Liver (tissue), 9 donors: ENCODE results near the gene ARID3A. TPM values are rescaled to one million over a fixed set of nuclear protein-coding genes. Genes with fewer than 3 reads are reported as not detected.

ENCODE experiments used
- DNase-seq: peaks from one replicate; pipeline ENCODE4 v3.0.0-alpha.2; 2017; ENCODE audit warnings: low spot score
- H3K27ac ChIP-seq, 2 donors: one replicate each; pipeline ENCODE4 v1.7.0; 2013; ENCODE audit warnings: inconsistent platforms in 2 of 2, low read length in 2 of 2, control low read depth in 1 of 2, low read depth in 1 of 2, mild to moderate bottlenecking in 1 of 2
- H3K27me3 ChIP-seq, 4 donors: one replicate each; pipeline versions ENCODE4 v1.6.1 to v1.7.0; 2013; ENCODE audit warnings: low read length in 3 of 4, inconsistent platforms in 1 of 4, mild to moderate bottlenecking in 1 of 4, moderate library complexity in 1 of 4; ENCODE audit not compliant: control insufficient read depth in 4 of 4, insufficient read depth in 4 of 4
- H3K36me3 ChIP-seq, 4 donors: one replicate each; pipeline versions ENCODE4 v1.6.1 to v1.7.0; 2013; ENCODE audit warnings: low read length in 3 of 4, mild to moderate bottlenecking in 3 of 4, low read depth in 1 of 4, moderate library complexity in 1 of 4; ENCODE audit not compliant: control insufficient read depth in 4 of 4, insufficient read depth in 3 of 4
- H3K4me1 ChIP-seq, 4 donors: one replicate each; pipeline versions ENCODE4 v1.6.1 to v1.7.0; 2013; ENCODE audit warnings: low read length in 3 of 4, mild to moderate bottlenecking in 3 of 4, moderate library complexity in 1 of 4; ENCODE audit not compliant: control insufficient read depth in 4 of 4, insufficient read depth in 4 of 4
- H3K4me3 ChIP-seq, 3 donors: one replicate each; pipeline versions ENCODE4 v1.6.1 to v1.7.0; 2013; ENCODE audit warnings: low read length in 3 of 3, control low read depth in 1 of 3, low read depth in 1 of 3, mild to moderate bottlenecking in 1 of 3
- H3K9ac ChIP-seq, 2 donors: one replicate each; pipeline ENCODE4 v1.7.0; 2013; ENCODE audit warnings: low read length in 2 of 2, mild to moderate bottlenecking in 2 of 2, moderate library complexity in 2 of 2, control low read depth in 1 of 2, low read depth in 1 of 2
- H3K9me3 ChIP-seq, 4 donors: one replicate each; pipeline versions ENCODE4 v1.6.1 to v1.7.0; 2013; ENCODE audit warnings: low read length in 3 of 4; ENCODE audit not compliant: control insufficient read depth in 4 of 4
- EGR1 ChIP-seq, 2 donors: IDR thresholded peaks; 2 replicates each; pipeline ENCODE4 v1.6.1; 2016 to 2018; ENCODE audit warnings: antibody characterized with exemption in 2 of 2, low read depth in 2 of 2
- FOXA1 ChIP-seq: IDR thresholded peaks from 2 replicates; pipeline ENCODE4 v1.6.1; 2016; ENCODE audit warnings: antibody characterized with exemption
- FOXA2 ChIP-seq: IDR thresholded peaks from 2 replicates; pipeline ENCODE4 v1.6.1; 2016; ENCODE audit warnings: antibody characterized with exemption
- GABPA ChIP-seq, 2 donors: IDR thresholded peaks in 1 of 2; conservative IDR thresholded peaks in 1 of 2; 2 replicates each; pipeline ENCODE4 v1.6.1; 2016; ENCODE audit warnings: antibody characterized with exemption in 2 of 2, mild to moderate bottlenecking in 1 of 2, moderate library complexity in 1 of 2
- HNF4G ChIP-seq: IDR thresholded peaks from 2 replicates; pipeline ENCODE4 v1.6.1; 2016; ENCODE audit warnings: antibody characterized with exemption
- NR2F2 ChIP-seq: IDR thresholded peaks from 2 replicates; pipeline ENCODE4 v1.6.1; 2016; ENCODE audit warnings: antibody characterized with exemption
- RAD21 ChIP-seq, 2 donors: IDR thresholded peaks; 2 replicates each; pipeline ENCODE4 v1.6.1; 2016; ENCODE audit warnings: antibody characterized with exemption in 2 of 2, mild to moderate bottlenecking in 2 of 2
- SP1 ChIP-seq: IDR thresholded peaks from 2 replicates; pipeline ENCODE4 v1.6.1; 2018; ENCODE audit warnings: antibody characterized with exemption, mild to moderate bottlenecking
- YY1 ChIP-seq: IDR thresholded peaks from 2 replicates; pipeline ENCODE4 v1.6.1; 2016; ENCODE audit warnings: antibody characterized with exemption, mild to moderate bottlenecking
- WGBS: extraction: QIAGEN DNeasy Blood & Tissue Kit; methylation state at CpG from one replicate; pipeline ENCODE4 v1.1.7; 2013; 5-methylcytosine and 5-hydroxymethylcytosine counted together
- polyA plus RNA-seq, 2 donors: library from polyadenylated mRNA; stranded (reverse) in 1 of 2; unstranded in 1 of 2; fragments of 200-250 nt in 1 of 2; fragments of >200 nt in 1 of 2; fragmentation: Nextera tagmentation in 1 of 2; extraction: Ambion mirVana in 1 of 2; gene quantifications; one replicate each; pipeline versions ENCODE4 v1.2.1 to v1.2.3, GENCODE V29; 2013 to 2015
- total RNA-seq, 2 donors: library from RNA; depleted of rRNA; stranded (reverse); fragments of >200 nt; gene quantifications; one replicate each; pipeline ENCODE4 v1.2.3, GENCODE V29; 2014
- TF ChIP-seq, protein P1 (sequence below): IDR thresholded peaks from 2 replicates; pipeline ENCODE4 v1.6.1; 2016; ENCODE audit warnings: antibody characterized with exemption
- TF ChIP-seq, protein P2 (sequence below): fragments of 150-350 bp; IDR thresholded peaks from 2 replicates; pipeline ENCODE4 v1.5.1; 2017; ENCODE audit warnings: improper control_type of control experiment, low read depth, low read length; ENCODE audit not compliant: missing input control
- TF ChIP-seq, protein P3 (sequence below): IDR thresholded peaks from 2 replicates; pipeline ENCODE4 v1.6.1; 2016; ENCODE audit warnings: antibody characterized with exemption
- TF ChIP-seq, protein P4 (sequence below): IDR thresholded peaks from 2 replicates; pipeline ENCODE4 v1.6.1; 2016; ENCODE audit warnings: antibody characterized with exemption
- donor health status: healthy.
- donor health status: healthy.
- donor health status: healthy.
- donor health status: healthy.
- donor health status: healthy.

ARID3A gene
- total and polyA plus RNA-seq, 4 donors = 0.74 to 42.4 (median 3.1) TPM

DNA sequence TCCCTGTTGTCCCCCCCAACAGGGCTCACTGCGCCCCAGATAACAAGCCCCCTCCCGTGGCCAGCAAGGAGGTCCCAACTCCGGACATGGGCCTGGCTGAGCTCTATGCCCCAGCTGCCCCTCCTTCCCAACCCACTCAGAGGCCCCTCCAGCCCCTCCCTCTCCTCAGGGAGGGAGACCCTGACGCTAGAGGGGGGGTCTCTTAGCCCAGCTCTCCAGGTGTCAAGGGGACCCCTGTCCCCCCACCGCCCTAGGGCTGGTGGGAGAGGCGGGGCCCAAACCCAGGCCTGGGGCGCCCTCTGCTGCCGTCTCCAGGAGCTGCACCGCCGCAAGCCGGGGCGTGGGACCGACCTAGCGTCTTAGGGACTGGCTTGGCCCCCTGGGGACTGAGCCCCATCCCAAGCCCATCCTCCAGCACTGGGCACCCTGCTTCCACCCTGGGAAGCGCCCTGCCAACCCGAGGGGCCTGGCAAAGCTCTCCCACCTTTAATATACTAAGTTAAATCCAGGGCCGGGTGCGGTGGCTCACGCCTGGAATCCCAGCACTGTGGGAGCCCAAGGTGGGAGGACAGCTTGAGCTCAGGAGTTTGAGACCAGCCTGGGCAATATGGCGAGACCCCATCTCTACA lies 75.8 kb downstream of the ARID3A start:
- H3K9me3 ChIP-seq = no peaks in the 10 kb centered on the region
- H3K27ac ChIP-seq = no peak overlapping the region
- H3K27me3 ChIP-seq = peaks cover 0 to 4% (median 3%) of the 10 kb centered on the region in 4 donors
- H3K4me3 ChIP-seq = no peak overlapping the region
- TF ChIP-seq FOXA2 = no peak
- TF ChIP-seq GABPA (IDR thresholded peaks at IDR 0.05 in 1 of 2, conservative IDR thresholded peaks at IDR 0.05 in 1 of 2) = no peak
- no peak for TF ChIP-seq EGR1 (IDR thresholded peaks at IDR 0.05; ENCODE audit: low read depth in 2 of 2)
- no peak for TF ChIP-seq YY1
- TF ChIP-seq, protein P1, sequence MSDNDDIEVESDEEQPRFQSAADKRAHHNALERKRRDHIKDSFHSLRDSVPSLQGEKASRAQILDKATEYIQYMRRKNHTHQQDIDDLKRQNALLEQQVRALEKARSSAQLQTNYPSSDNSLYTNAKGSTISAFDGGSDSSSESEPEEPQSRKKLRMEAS = no peak
- TF ChIP-seq, protein P2, sequence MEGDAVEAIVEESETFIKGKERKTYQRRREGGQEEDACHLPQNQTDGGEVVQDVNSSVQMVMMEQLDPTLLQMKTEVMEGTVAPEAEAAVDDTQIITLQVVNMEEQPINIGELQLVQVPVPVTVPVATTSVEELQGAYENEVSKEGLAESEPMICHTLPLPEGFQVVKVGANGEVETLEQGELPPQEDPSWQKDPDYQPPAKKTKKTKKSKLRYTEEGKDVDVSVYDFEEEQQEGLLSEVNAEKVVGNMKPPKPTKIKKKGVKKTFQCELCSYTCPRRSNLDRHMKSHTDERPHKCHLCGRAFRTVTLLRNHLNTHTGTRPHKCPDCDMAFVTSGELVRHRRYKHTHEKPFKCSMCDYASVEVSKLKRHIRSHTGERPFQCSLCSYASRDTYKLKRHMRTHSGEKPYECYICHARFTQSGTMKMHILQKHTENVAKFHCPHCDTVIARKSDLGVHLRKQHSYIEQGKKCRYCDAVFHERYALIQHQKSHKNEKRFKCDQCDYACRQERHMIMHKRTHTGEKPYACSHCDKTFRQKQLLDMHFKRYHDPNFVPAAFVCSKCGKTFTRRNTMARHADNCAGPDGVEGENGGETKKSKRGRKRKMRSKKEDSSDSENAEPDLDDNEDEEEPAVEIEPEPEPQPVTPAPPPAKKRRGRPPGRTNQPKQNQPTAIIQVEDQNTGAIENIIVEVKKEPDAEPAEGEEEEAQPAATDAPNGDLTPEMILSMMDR = peak; percentile 77
- no peak for TF ChIP-seq SP1
- TF ChIP-seq RAD21 (IDR thresholded peaks at IDR 0.05) = peak; percentile 80 to 87
- TF ChIP-seq, protein P3, sequence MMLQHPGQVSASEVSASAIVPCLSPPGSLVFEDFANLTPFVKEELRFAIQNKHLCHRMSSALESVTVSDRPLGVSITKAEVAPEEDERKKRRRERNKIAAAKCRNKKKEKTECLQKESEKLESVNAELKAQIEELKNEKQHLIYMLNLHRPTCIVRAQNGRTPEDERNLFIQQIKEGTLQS = no peak
- TF ChIP-seq FOXA1 = no peak
- TF ChIP-seq, protein P4, sequence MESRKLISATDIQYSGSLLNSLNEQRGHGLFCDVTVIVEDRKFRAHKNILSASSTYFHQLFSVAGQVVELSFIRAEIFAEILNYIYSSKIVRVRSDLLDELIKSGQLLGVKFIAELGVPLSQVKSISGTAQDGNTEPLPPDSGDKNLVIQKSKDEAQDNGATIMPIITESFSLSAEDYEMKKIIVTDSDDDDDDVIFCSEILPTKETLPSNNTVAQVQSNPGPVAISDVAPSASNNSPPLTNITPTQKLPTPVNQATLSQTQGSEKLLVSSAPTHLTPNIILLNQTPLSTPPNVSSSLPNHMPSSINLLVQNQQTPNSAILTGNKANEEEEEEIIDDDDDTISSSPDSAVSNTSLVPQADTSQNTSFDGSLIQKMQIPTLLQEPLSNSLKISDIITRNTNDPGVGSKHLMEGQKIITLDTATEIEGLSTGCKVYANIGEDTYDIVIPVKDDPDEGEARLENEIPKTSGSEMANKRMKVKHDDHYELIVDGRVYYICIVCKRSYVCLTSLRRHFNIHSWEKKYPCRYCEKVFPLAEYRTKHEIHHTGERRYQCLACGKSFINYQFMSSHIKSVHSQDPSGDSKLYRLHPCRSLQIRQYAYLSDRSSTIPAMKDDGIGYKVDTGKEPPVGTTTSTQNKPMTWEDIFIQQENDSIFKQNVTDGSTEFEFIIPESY = no peak
- DNase-seq = peak; percentile 81
- peaks cover 0 to 10% (median 4%) of the 10 kb centered on the region in 4 donors for H3K4me1 ChIP-seq
- 10% methylated on average over 20 of the region's 20 CpGs for WGBS
- no peaks in the 10 kb centered on the region for H3K36me3 ChIP-seq
- H3K9ac ChIP-seq = no peak overlapping the region

GRCh38 chr19:1002600-1002999 lies 76.8 kb downstream of the ARID3A start:
- H3K4me3 ChIP-seq = no peak overlapping the region
- WGBS = 72% methylated on average over 4 of the region's 4 CpGs
- H3K9me3 ChIP-seq = no peaks in the 10 kb centered on the region
- no peak overlapping the region for H3K27ac ChIP-seq
- TF ChIP-seq NR2F2 (no peak), RAD21 (IDR thresholded peaks at IDR 0.05) (no peak), GABPA (IDR thresholded peaks at IDR 0.05 in 1 of 2, conservative IDR thresholded peaks at IDR 0.05 in 1 of 2) (no peak), HNF4G (no peak), FOXA1 (no peak)
- TF ChIP-seq, protein P3 = no peak
- H3K27me3 ChIP-seq = peaks cover 0 to 4% (median 3%) of the 10 kb centered on the region in 4 donors
- peaks cover 0 to 10% (median 4%) of the 10 kb centered on the region in 4 donors for H3K4me1 ChIP-seq
- no peaks in the 10 kb centered on the region for H3K36me3 ChIP-seq
- DNase-seq = no peak
- no peak overlapping the region for H3K9ac ChIP-seq
